Sigmoid colon (tissue), 7 donors: ENCODE results near the gene ABHD17C. TPM values are rescaled to one million over a fixed set of nuclear protein-coding genes. Genes with fewer than 3 reads are reported as not detected.

Experiments used
- DNase-seq: peaks from one replicate; pipeline ENCODE4 v3.0.0-alpha.2; 2019
- H3K27ac ChIP-seq, 4 donors: fragments of 200-600 bp; sonication (generic); one replicate each; pipeline ENCODE4 v1.5.1; 2016 to 2019; ENCODE audit warnings: mild to moderate bottlenecking in 1 of 4
- H3K27me3 ChIP-seq, 3 donors: fragments of 200-600 bp; sonication (generic); one replicate each; pipeline ENCODE4 v1.5.1; 2019; ENCODE audit warnings: mild to moderate bottlenecking in 1 of 3
- H3K36me3 ChIP-seq, 4 donors: fragments of 200-600 bp; sonication (generic); one replicate each; pipeline ENCODE4 v1.5.1; 2016 to 2019
- H3K4me1 ChIP-seq, 4 donors: fragments of 200-600 bp; sonication (generic); one replicate each; pipeline ENCODE4 v1.5.1; 2017 to 2019
- H3K4me3 ChIP-seq, 4 donors: fragments of 200-600 bp; sonication (generic); one replicate each; pipeline ENCODE4 v1.5.1; 2017 to 2019; ENCODE audit warnings: mild to moderate bottlenecking in 2 of 4, moderate library complexity in 1 of 4
- H3K9me3 ChIP-seq, 4 donors: fragments of 200-600 bp in 3 of 4; sonication (generic) in 3 of 4; one replicate each; pipeline versions ENCODE4 v1.5.1 to v1.6.1; 2013 to 2019
- EP300 ChIP-seq, 4 donors: sonication (generic); formaldehyde crosslinking; IDR thresholded peaks; one replicate each; pipeline ENCODE4 v1.6.1; 2017; ENCODE audit warnings: antibody characterized with exemption in 4 of 4
- POLR2A ChIP-seq, 2 donors: fragments of 450-650 bp; IDR thresholded peaks; one replicate each; pipeline ENCODE4 v1.6.1; 2016; ENCODE audit warnings: antibody characterized with exemption in 2 of 2, mild to moderate bottlenecking in 2 of 2, moderate library complexity in 2 of 2
- POLR2AphosphoS5 ChIP-seq, 4 donors: sonication (generic); formaldehyde crosslinking; IDR thresholded peaks; one replicate each; pipeline ENCODE4 v1.6.1; 2017; ENCODE audit warnings: antibody characterized with exemption in 4 of 4
- WGBS, 2 donors: extraction: QIAGEN DNeasy Blood & Tissue Kit; methylation state at CpG; one replicate each; pipeline ENCODE4 v1.1.7; 2013; 5-methylcytosine and 5-hydroxymethylcytosine counted together
- intact Hi-C: fragments of 100-400 bp; cut with DNase I; formaldehyde crosslinking; loops from one replicate; pipeline ENCODE4 v1.15.1; 2023
- polyA plus RNA-seq, 3 donors: library from polyadenylated mRNA; stranded (reverse); fragments of 200-250 nt; gene quantifications; one replicate each; pipeline ENCODE4 v1.2.3, GENCODE V29; 2013
- total RNA-seq, 4 donors: library from RNA; depleted of rRNA; stranded (reverse); fragments of >200 nt; gene quantifications; one replicate each; pipeline ENCODE4 v1.1.0, GENCODE V29; 2016
- TF ChIP-seq, protein P1 (sequence below), 4 experiments: fragments of 450-650 bp in 3 of 4; fragments of 200-600 bp in 1 of 4; IDR thresholded peaks; one replicate each; pipeline ENCODE4 v1.5.1; 2016 to 2019; ENCODE audit warnings: antibody characterized with exemption in 4 of 4, mild to moderate bottlenecking in 3 of 4, moderate library complexity in 2 of 4
- donor health status: healthy with polysubstance abuse.
- donor health status: Bipolar disorder and iron deficiency.
- donor health status: healthy.

Gene ABHD17C
- total and polyA plus RNA-seq, 7 donors = 2.0 to 174 (median 4.2) TPM

- no peaks in the 10 kb centered on the region for H3K4me1 ChIP-seq
- H3K9me3 ChIP-seq = no peaks in the 10 kb centered on the region
- H3K4me3 ChIP-seq = no peak overlapping the region
- H3K27ac ChIP-seq = no peak overlapping the region
- no peaks in the 10 kb centered on the region for H3K36me3 ChIP-seq
- intact Hi-C loops = no loop called here
- WGBS, 2 donors = 66 to 79% methylated on average over 3 of the region's 3 CpGs
- DNase-seq = no peak
- TF ChIP-seq, protein P1, sequence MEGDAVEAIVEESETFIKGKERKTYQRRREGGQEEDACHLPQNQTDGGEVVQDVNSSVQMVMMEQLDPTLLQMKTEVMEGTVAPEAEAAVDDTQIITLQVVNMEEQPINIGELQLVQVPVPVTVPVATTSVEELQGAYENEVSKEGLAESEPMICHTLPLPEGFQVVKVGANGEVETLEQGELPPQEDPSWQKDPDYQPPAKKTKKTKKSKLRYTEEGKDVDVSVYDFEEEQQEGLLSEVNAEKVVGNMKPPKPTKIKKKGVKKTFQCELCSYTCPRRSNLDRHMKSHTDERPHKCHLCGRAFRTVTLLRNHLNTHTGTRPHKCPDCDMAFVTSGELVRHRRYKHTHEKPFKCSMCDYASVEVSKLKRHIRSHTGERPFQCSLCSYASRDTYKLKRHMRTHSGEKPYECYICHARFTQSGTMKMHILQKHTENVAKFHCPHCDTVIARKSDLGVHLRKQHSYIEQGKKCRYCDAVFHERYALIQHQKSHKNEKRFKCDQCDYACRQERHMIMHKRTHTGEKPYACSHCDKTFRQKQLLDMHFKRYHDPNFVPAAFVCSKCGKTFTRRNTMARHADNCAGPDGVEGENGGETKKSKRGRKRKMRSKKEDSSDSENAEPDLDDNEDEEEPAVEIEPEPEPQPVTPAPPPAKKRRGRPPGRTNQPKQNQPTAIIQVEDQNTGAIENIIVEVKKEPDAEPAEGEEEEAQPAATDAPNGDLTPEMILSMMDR (IDR thresholded peaks at IDR 0.05) = no peak
- TF ChIP-seq POLR2A (IDR thresholded peaks at IDR 0.05) (no peak), POLR2AphosphoS5 (IDR thresholded peaks at IDR 0.05) (no peak), EP300 (IDR thresholded peaks at IDR 0.05) (no peak)
- no peaks in the 10 kb centered on the region for H3K27me3 ChIP-seq
Measured at GRCh38 chr15:80668546-80669236, 26.4 kb upstream of the ABHD17C start.

DNA sequence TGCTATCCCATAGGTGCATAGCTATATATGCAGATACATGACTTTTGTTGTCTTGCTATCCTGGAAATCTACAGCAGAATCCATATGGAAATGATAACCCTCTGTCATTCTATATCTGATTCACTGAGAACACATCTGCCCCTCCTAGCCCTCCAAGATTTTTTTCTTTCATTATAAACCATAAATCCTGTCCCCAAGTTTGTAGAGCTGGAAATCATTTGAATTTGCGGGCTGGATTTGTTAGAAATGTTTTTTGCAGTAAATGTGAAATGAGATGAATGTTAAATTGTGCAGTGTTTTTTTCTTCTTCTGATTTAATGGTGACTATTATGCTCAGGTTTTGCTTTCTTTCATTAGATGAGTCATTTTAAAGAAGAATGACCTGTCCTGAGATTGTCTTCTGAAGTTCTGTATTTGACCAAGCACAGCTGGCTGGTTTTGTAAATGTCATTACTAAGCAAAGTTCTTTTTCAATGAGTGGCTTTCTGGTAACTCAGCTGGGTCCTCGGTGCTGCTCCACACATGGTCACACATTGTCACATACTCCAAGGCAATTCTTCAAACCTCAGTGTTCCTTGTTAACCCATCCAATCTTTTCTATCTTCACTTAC, 25.3 kb upstream of the ABHD17C start:
- TF ChIP-seq, protein P1 (IDR thresholded peaks at IDR 0.05) = no peak
- TF ChIP-seq POLR2AphosphoS5 (IDR thresholded peaks at IDR 0.05) (no peak), POLR2A (IDR thresholded peaks at IDR 0.05) (no peak), EP300 (IDR thresholded peaks at IDR 0.05) (no peak)
- Histone ChIP-seq H3K27ac (no peak overlapping the region), H3K27me3 (no peaks in the 10 kb centered on the region), H3K9me3 (no peaks in the 10 kb centered on the region), H3K36me3 (no peaks in the 10 kb centered on the region), H3K4me1 (no peaks in the 10 kb centered on the region), H3K4me3 (no peak overlapping the region)
- 75 to 85% methylated on average over 2 of the region's 2 CpGs for WGBS, 2 donors
- intact Hi-C loops = no loop called here
- DNase-seq = no peak

- TF ChIP-seq POLR2AphosphoS5 (IDR thresholded peaks at IDR 0.05) = no peak
- TF ChIP-seq, protein P1 (IDR thresholded peaks at IDR 0.05) = no peak
- TF ChIP-seq POLR2A (IDR thresholded peaks at IDR 0.05) = no peak
- TF ChIP-seq EP300 (IDR thresholded peaks at IDR 0.05) = no peak
- no peaks in the 10 kb centered on the region for H3K27me3 ChIP-seq
- no peak overlapping the region for H3K27ac ChIP-seq
- WGBS, 2 donors = 81 to 89% methylated on average over 6 of the region's 6 CpGs
- H3K36me3 ChIP-seq = no peaks in the 10 kb centered on the region
- no peaks in the 10 kb centered on the region for H3K4me1 ChIP-seq
- no peak overlapping the region for H3K4me3 ChIP-seq
- DNase-seq = no peak
- no peaks in the 10 kb centered on the region for H3K9me3 ChIP-seq
- intact Hi-C loops = no loop called here
Measured at GRCh38 chr15:80673561-80674244, 21.4 kb upstream of the ABHD17C start.

GRCh38 chr15:80674245-80674614, 20.9 kb upstream of the ABHD17C start:
- TF ChIP-seq POLR2A (IDR thresholded peaks at IDR 0.05) = no peak
- no peaks in the 10 kb centered on the region for H3K27me3 ChIP-seq
- H3K27ac ChIP-seq = no peak overlapping the region
- no peak for DNase-seq
- no peak overlapping the region for H3K4me3 ChIP-seq
- intact Hi-C loops = no loop called here
- no peaks in the 10 kb centered on the region for H3K4me1 ChIP-seq
- H3K36me3 ChIP-seq = no peaks in the 10 kb centered on the region
- no peaks in the 10 kb centered on the region for H3K9me3 ChIP-seq

DNA sequence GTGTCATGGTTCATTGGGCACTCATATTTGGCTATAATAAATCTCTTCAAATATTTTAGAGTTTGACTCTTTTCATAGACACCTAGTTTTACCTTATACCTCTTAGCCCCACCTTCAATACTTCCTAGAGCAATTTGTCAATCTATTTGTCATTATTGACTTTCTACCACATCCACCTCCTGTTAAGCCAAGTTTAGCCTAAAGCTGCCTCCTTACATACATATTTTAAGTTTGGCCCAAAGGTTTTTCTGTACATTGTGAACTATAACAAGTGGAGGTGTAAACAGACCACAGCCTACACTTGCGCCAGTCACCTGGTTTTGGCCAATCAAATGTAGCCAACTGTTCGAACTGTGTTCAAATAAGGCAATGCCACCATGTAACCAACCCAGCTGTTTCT, 18.1 kb upstream of the ABHD17C start:
- H3K4me3 ChIP-seq = no peak overlapping the region
- H3K27ac ChIP-seq = no peak overlapping the region
- H3K9me3 ChIP-seq = no peaks in the 10 kb centered on the region
- 93 to 94% methylated on average over 2 of the region's 2 CpGs for WGBS, 2 donors
- TF ChIP-seq, protein P1 (IDR thresholded peaks at IDR 0.05) = no peak
- no peak for TF ChIP-seq POLR2A (IDR thresholded peaks at IDR 0.05)
- TF ChIP-seq EP300 (IDR thresholded peaks at IDR 0.05) = no peak
- no peak for TF ChIP-seq POLR2AphosphoS5 (IDR thresholded peaks at IDR 0.05)
- H3K36me3 ChIP-seq = no peaks in the 10 kb centered on the region
- H3K4me1 ChIP-seq = no peaks in the 10 kb centered on the region
- DNase-seq = no peak
- H3K27me3 ChIP-seq = no peaks in the 10 kb centered on the region
- intact Hi-C loops = no loop called here
